ENCODE data around the gene MDK.

- TF ChIP-seq, protein P1, sequence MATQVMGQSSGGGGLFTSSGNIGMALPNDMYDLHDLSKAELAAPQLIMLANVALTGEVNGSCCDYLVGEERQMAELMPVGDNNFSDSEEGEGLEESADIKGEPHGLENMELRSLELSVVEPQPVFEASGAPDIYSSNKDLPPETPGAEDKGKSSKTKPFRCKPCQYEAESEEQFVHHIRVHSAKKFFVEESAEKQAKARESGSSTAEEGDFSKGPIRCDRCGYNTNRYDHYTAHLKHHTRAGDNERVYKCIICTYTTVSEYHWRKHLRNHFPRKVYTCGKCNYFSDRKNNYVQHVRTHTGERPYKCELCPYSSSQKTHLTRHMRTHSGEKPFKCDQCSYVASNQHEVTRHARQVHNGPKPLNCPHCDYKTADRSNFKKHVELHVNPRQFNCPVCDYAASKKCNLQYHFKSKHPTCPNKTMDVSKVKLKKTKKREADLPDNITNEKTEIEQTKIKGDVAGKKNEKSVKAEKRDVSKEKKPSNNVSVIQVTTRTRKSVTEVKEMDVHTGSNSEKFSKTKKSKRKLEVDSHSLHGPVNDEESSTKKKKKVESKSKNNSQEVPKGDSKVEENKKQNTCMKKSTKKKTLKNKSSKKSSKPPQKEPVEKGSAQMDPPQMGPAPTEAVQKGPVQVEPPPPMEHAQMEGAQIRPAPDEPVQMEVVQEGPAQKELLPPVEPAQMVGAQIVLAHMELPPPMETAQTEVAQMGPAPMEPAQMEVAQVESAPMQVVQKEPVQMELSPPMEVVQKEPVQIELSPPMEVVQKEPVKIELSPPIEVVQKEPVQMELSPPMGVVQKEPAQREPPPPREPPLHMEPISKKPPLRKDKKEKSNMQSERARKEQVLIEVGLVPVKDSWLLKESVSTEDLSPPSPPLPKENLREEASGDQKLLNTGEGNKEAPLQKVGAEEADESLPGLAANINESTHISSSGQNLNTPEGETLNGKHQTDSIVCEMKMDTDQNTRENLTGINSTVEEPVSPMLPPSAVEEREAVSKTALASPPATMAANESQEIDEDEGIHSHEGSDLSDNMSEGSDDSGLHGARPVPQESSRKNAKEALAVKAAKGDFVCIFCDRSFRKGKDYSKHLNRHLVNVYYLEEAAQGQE (IDR thresholded peaks at IDR 0.05; ENCODE audit: low read depth), result no peak
- no peak for TF ChIP-seq TAF1 (IDR thresholded peaks at IDR 0.05; ENCODE audit: low read depth)
- no peak for TF ChIP-seq EP300 (IDR thresholded peaks at IDR 0.05; ENCODE audit: borderline replicate concordance)
- no peak for TF ChIP-seq MAX (IDR thresholded peaks at IDR 0.05)
- TF ChIP-seq FOXM1 (IDR thresholded peaks at IDR 0.05; ENCODE audit: borderline replicate concordance, low read depth), result no peak
- TF ChIP-seq NFIC (IDR thresholded peaks at IDR 0.05), result no peak
- TF ChIP-seq RAD21 (IDR thresholded peaks at IDR 0.05; ENCODE audit: low read depth), result no peak
- TF ChIP-seq YY1 (IDR thresholded peaks at IDR 0.05; ENCODE audit: low read depth), result no peak
These were observed 12.3 kb downstream of the MDK start for GRCh38 chr11:46393759-46394158.

Data from Ishikawa (cell line).